ENCODE data around the gene NDRG3.
A peak's percentile ranks its signal among the peaks of the same experiment; 100 is the strongest.
"Not testable (repeated sequence)": the region's sequence is repeated elsewhere in the genome, so short reads cannot be mapped to it uniquely, and the experiment has no call there.

NDRG3 gene

DNA sequence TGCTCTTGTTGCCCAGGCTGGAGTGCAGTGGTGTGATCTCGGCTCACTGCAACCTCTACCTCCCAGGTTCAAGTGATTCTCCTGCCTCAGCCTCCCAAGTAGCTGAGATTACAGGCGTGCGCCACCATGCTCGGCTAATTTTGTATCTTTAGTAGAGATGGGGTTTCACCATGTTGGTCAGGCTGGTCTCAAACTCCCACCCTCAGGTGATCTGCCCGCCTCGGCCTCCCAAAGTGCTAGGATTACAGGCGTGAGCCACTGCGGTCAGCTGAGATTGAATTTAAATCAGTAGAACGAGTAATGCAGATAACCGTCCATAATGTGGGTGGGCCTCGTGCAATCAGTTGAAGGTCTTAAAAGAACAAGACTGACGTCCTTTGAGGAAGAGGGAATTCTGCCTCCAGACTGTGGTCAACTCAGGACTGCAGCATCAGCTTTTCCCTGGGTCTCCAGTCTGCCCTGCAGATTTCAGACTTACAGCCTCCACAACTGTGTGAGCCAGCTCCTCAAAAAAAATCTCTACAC lies 107.0 kb downstream of the NDRG3 start:
- not testable (repeated sequence) for DNase-seq

DNA sequence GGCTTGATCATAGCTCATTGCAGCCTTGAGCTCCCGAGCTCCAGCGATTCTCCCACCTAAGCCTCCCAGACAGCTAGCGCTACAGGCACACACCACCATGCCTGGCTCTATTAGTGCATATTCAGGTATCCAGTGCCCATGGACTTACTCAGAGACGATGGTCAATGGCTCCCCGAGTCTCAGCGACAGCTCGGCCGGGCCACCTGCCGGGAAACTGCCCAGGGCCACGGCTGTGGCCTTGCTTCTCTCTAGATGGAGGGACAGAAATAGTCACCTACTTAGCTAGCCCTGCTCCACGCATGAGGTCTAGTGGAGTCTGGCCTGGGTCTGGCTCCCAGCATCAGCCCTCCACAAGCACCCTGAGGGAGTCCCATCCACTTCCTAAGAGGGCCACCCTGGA lies 111.5 kb downstream of the NDRG3 start:
- no peak for DNase-seq

DNA sequence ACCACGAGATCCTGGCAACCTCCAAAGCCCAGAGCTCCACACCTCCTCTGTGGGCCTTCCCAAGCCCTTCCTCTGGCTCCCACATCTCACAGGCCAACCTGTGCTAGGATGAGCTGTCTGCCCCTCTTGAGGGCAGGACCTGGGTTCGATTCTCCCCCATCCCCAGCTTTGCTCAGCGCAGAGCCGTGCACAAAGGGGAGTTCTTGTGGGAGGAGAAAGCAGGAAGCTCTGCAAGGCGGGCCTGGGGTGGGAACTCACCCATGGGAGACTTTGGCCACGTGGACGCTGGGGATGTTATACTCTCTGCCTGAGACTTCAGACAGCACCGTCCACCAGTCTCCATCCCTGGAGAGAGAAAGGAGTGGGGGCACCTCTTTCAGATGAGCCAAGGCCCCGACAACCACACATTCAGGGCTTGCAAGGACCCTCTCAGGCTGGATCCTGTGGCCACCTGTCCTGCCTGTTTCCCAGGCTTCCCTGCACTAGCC lies 112.6 kb downstream of the NDRG3 start:
- no peak for DNase-seq

DNA sequence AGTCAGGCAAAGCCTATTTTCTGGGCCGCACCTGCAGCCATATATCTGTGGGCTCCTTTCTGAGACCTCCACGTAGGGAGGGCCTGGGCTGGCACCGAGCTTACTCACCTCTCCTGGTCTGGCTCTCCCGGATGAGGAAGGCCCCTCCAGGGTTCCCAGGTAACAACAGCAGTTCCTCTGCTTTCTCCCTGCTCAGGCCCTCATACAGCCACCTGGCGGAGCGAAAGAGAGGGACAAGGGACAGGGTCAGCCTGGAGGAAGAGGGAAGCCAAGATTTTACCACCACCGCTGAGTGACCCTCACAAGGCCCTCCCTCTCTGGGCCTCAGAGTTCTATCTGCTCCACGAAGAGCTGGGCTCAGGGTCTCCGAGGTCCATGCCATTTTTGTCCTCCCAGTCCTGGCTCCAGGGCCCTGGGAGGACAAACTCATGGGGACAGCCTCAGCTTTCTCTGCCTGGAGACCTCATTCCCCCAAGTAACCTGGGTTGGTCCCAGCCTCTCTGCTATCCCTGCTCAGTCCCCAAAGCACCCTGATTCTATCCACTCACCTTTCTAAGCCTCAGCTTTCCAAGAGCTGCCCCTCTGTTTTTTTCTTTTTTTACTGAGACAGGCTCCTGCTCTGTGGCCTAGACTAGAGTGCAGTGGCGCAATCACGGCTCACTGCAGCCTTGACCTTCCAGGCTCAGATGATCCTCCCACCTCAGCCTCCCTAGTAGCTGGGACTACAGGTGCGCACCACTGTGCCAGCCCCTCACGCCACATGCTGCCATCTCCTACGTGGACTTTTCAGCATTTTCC lies 113.2 kb downstream of the NDRG3 start:
- no peak for DNase-seq

DNA sequence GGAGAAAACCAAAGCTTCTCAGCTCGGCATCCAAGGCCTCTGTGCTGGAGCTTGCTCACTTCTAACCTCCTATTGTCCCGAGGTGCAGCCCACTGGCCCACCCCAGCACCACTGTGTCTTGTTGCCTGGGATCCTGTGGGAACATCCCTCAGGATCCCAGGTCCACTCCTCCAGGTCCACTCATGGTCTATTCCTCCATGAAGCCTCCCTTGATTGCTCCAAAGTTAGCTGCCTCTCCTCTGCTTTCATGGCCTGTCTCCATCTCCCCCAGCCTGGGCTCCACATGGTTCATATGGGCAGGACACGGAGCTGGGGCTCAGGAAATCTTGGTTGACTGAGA lies 113.8 kb downstream of the NDRG3 start:
- no peak for DNase-seq

DNA sequence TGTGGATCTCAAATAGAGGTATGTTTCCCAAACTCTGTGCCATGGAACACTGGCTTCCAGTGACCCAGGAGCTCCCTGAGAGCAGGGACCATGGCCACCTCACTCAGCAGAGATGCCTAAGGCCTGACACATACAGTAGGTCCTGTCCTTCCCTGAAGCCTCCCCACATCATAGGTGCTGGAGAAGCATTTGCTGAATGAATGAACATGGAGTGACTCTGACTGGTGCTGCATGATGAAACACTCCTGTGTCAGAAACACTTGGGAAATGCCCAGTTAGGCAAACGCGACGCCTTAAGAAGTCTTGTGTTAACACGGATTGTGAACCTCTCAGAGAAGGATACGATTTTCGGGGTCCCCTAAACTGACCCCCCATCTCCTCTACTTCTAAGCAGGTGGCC lies 114.2 kb downstream of the NDRG3 start:
- DNase-seq = no peak

DNA sequence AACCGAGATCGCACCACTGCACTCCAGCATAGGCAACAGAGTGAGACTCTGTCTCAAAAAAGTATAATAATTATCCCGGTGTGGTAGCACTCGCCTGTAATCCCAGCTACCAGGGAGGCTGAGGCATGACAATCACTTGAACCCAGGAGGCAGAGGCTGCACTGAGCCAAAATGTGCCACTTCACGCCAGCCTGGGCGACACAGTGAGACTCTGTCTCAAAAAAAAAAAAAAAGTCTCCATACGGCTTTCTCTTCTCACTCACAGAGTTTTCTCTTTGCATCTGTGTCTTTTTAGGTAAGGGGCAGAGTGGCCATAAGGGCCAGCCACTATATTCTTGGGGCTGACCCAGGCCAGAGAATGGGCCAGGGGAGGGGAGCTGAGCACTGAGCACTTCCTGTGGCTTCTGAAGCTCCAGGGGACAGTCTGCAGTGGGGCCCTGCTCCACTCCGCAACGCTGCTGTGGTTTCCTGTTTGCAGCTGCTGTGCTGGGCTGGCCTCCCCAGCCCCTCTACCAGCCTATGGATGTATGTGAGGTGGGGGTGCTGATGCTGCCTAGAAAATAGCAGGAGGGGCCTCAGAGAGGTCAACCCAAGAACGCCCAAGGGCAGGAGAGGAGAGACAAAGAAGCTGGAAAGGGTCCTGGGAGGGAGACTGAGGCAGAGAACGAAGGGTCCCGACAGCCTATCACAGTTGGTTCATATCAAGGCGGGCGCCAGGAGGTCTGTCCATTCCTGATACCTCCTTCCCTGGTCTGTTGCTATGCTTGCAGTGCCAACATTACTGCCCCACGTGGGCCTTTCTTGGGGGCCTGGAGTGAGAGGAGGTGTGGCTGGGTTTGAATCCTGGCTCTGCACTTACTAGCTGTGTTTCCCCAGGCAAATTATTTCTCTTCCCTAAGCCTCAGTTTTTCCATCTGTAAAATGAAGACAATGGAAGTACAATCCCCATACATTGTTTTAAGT lies 115.9 kb downstream of the NDRG3 start:
- DNase-seq = no peak

DNA sequence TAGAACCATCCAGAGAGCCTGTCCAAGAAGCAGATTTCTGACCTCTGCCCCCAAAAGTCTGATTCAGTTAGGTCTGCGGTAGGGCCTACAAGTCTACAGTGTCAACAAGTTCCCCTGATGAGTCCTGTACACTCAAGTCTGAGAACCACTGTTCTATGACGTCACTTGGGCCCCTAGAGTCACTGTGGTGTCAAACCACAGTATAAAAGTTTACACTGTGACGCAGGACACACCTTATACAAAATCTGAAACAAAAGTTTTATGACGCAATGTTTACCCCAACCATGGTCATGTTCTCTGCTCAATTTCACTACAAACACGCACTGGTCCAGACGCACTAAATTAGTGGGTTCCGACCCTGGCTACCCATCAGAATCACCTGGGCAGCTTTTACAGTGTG lies 117.8 kb downstream of the NDRG3 start:
- DNase-seq = no peak

DNA sequence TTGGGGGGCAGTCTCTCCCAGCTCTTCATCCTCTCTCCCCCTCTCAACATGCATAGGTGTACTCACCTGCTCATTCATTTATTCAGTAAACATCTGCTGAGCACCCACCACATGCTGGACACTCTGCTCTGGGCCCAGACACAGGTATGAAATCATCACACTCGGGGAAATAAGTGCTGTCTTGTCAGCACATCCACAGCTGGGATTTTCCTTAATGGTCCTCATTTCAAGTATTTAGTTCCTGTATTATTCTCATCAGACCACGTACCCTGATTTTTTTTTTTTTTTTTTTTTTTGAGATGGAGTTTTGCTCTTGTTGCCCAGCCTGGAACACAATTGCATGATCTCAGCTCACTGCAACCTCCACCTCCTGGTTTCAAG lies 121.0 kb downstream of the NDRG3 start:
- DNase-seq = no peak

DNA sequence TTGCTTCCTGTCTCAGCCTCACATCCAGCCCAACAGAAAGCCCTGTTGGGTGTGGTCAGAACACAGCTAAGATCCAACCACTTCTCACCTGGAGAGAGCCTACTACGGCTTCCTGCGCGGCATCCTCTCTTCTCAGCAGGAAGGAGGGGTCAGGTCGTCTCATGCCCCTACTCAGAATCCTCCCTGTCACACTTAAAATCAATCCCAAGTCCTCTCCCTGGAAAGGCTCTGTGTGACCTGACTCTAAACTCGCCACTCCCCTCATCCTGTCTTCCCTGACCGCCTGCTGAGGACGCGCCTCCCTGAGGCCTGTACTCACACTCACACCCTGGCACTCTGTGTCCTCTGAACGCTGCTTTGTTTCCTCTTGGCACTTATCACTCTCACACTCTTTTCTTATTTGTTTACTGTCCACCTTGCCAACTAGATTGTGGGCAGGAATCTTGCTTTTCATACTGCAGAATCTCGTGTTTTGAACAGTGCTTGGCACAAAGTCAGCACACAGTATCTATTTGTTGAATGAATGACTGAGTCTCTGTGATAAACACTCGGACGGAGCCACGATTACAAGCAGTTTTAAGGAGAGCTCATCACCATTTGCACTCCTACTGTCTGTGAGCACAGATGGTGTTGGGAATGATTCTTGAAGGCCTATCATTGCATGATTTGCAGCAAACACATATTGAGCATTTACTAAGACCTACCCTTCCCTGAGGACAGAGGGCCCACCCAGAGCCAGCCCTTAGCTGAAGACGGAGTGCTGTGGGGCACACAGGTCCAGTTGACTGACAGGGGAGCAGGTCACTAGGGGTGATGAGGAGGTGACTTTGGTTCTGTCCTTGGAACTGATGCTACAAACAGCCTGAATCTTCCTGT lies 121.6 kb downstream of the NDRG3 start:
- no peak for DNase-seq

DNA sequence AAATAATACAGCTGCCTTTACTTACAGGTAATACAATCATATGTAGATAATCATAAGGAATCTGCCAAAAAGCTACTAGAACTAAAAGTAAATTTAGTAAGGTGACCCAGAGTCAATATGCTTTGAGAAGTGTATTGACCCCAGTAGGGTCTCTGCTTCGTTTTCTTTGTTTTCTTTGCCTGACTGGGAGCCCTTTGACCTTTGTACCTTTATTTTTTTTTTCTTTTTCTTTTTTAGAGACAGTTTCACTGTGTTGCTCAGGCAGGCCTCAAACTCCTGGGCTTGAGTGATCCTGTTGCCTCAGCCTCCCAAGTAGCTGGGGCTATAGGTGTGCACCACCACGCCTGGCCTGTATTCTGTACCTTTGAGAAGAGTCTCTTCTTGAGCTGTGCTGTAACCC lies 122.4 kb downstream of the NDRG3 start:
- no peak for DNase-seq

DNA sequence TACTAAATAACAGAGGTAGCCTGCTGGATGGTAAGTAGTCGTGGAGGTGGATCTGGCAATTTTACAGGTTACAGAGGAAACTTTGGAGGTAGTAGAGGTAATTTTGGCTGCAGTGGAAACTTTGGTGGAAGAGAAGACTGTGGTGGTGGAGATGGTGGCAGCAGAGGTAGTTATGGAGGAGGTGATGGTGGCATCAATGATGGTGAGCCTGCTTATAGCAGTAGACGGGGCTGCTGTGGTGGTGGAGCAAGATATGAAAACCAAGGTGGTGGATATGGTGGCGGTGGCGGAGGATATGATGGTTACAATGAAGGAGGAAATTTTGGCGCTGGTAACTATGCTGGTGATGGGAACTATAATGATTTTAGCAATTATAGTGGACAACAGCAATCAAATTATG lies 125.0 kb downstream of the NDRG3 start:
- no peak for DNase-seq

DNA sequence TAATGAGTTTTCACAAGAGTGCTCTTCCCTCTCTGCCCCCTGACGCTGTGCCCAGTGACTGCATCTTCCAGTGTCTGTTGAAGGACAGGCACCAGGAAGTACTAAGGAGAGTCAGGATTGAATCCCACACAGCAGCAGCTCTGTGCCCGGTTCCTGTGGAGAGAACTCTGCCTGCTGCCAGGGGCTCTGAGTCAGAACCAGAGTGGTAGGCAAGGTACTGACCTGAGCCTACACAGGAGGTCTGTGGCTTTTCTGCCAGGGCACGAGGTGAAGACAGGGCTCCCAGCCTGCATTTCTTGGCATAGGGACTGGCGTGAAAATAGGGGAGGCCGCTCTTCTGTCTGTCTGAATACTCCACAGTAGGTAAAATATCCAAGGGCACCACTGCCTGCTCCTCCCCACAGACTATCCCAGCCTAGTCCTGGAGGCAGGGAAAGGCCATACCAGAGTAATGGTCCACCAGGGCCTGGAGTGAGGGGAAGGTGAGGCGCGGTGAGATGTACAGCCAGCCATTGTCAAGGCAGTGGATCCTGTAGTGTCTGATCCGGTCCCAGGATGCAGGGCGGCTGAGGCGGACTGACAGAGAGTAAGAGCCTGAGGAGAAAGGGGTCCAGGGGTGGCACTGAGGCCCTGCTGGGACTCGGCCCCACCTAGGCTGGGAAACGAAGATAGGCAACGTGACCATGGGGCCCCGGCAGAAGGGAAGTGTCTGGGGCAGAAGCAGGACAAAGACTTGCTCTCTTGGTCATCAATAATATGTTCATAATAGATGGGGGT lies 130.9 kb downstream of the NDRG3 start:
- DNase-seq = no peak

DNA sequence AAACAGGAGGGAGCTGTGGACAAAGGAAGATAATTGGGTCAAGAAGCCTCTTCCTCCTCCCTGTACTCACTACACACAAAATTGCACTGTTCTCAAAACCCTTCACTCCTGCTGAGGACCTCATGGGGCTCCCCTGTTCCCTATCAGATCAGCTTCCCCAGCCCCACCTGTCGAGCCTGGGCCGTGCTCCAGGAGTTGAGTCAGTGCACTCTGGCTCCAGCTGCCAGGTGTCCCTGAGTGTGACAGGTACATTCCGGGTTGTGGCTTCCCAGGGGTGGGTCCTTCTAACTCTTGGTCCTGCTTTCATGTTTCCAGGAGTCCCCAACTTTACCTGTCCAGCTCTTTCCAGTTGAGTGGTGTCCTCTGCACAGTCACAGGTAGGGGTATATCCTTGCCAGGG lies 131.9 kb downstream of the NDRG3 start:
- DNase-seq = no peak

DNA sequence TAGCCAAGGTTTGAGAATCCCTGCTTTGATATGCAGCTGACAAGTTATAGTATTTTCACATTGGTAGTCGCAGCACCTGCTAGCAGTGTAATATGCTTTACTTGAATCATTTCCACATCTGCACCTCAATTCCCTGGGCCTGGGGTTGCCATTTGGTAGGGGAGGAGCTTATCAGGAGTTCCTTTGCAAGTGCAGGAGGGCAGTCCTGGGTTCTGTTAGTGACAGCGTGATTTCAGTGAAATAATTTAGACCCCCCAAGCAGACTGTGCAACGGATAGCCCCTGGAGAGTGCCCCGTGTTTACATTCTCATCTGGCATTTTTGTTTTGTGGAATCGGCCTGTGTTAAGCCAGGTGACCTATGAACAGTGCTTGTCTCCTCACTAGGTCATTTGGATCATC lies 134.3 kb downstream of the NDRG3 start:
- DNase-seq = no peak

DNA sequence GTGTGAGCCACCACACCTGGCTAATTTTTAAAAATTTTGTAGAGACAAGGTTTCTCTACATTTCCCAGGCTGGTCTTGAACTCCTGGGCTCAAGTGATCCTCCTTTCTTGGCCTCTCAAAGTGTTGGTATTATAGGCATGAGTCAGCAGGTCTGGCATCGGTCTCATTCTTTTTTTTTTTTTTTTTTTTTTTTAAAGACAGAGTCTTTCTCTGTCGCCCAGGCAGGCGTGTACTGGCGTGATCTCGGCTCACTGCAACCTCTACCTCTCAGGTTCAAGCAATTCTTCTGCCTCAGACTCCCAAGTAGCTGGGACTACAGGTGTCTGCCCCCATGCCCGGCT lies 137.5 kb downstream of the NDRG3 start:
- not testable (repeated sequence) for DNase-seq

DNA sequence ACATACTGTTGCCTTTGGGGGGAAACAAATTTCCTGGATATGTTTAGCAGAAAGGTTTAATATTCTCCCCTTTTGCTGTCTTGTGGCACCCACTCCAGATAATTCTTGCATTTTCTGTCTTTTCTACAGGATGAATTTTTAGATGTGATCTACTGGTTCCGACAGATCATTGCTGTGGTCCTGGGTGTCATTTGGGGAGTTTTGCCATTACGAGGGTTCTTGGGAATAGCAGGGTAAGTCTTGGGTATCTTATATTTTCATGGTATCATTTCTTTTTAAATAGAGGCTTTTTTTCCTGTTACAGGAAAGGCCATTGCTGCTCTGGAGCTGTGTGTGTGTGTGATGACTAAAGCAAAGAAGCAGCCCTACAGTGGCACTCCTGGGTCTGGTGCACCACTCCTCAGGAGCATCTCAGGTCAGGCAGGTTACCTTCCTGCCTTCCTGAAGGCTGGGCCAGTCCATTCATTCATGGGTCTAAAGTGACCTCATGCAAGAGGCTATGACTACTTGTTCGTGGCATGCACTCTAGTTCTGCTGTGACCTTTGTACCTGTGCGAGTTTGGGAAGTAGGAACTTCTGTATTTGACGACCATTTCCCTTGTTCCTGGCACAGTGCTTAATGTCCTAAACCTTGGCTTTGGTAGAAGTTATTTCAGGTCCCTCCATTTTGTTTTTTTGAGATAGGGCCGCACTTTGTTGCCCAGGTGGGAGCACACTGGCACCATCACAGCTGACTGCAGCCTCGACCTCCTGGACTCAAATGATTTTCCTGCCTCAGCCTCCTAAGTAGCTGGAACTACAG lies 138.1 kb downstream of the NDRG3 start:
- no peak for DNase-seq

DNA sequence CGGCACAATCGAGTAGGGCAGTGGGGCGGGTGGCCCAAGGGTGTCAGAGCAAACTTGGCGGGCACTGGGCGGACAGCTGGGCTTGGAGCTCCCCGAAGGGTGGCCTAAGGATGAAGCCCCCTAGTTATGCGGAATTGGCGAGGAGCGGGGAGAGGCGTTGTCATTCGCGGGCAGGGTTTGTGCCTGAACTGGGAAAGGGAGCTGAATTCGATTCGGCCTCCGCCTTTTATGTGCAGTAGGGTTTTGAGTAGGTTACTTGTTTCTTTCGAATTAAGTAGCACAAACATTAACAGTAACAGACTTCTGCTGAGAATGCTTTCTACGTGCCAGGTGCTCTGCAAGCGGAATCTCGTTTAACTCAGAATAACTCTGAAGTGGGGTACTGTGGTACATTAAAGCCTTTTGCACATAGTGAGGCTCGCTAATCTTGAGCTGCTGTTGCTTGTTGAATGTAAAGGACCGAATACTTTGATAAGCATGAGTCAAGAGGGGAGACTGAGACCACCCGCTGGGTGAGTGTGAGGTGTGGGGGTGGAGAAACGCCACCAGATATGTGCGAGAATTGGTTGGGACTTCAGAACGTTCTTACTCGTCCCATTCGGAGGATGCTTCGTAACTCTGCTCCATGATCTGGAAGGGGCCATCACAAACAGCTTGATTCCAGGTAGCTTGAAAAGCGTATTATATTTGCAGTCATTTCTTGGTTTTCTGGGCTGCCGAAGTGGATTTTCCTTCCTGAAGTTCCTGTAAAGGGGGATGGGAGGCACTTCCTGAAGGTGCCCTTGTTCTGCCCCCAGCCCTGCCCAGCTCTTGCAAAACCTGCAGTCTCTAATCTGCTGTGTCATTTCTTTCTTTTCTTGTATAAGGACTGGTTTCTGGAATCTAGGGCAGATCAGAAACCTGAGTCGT lies 139.5 kb downstream of the NDRG3 start:
- no peak for DNase-seq

DNA sequence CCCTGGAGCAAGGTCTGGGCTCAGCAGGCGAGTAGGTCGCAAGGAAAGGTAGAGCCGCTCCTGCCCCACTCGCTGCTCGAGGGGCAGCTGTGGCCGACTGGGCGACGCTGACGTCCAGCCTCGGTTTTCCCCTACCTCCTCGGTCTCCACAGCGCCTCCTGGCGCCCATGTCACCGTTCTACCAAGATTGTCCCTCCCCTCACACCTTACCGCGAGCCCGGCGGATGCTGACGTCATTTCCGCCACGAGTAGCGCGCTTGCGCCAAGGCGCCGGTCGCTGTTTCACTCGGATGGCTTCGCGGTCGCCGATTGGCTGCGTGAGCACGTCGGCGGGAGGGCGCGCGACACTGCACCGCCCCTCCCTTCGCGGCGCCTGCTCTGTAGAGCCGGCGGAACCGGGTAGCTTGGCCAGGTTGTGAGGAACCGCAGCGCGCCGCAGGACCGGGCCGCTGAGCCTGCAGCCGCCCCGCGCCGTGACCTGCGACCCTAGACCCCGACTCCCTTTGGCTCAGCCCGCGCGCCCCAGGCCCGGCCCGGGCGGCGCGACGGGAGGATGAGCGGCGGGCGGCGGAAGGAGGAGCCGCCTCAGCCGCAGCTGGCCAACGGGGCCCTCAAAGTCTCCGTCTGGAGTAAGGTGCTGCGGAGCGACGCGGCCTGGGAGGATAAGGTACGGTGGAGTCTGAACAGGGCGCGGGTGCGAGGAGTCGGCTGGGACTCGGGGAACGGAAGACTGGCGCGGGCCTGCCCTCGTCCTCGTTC lies 140.3 kb downstream of the NDRG3 start, which contains the start of gene RAB5IF:
RAB5IF (plus strand) TSS at position 381 of the 759 bp plus-strand sequence; CDS start at position 554, 173 bp downstream.
- peak; percentile 99 for DNase-seq

All from GOT3 (cell line).